WTC11 (cell line): ENCODE measurements around the gene PLEKHF1. TPM values are rescaled to one million over a fixed set of nuclear protein-coding genes. Genes with fewer than 3 reads are reported as not detected.

Source experiments
- ATAC-seq: fragments of 200-7000 bp; cut with Tn5 transposase; 2 replicates; pipeline ENCODE4 v1.10.0; 2021; ENCODE audit warnings: mild to moderate bottlenecking, moderate library complexity
- CTCF ChIA-PET: fragments of 300-600 bp; sonication (Branson Sonifier 250); formaldehyde crosslinking; loops from one replicate; lab custom pipeline; 2021; ENCODE audit warnings: antibody characterized with exemption; lab: Charles Lee
- POLR2A ChIA-PET: fragments of 350-600 bp; sonication (Branson Sonifier 250); formaldehyde crosslinking; loops from one replicate; lab custom pipeline; 2021; ENCODE audit warnings: antibody characterized with exemption; lab: Charles Lee
- DNase-seq: peaks from one replicate; pipeline ENCODE4 v3.0.0; 2021; ENCODE audit warnings: low spot score
- H3K27ac Mint-ChIP-seq: 2 replicates; pipeline ENCODE4 v1.8.0; 2021; ENCODE audit warnings: mixed read lengths
- H3K27me3 Mint-ChIP-seq: 2 replicates; pipeline ENCODE4 v1.8.0; 2021; ENCODE audit warnings: low read depth, mild to moderate bottlenecking, moderate library complexity, mixed read lengths
- H3K36me3 Mint-ChIP-seq: 2 replicates; pipeline ENCODE4 v1.8.0; 2021; ENCODE audit warnings: mixed read lengths
- H3K4me1 Mint-ChIP-seq: 2 replicates; pipeline ENCODE4 v1.8.0; 2022; ENCODE audit warnings: mixed read lengths
- H3K4me3 Mint-ChIP-seq: 2 replicates; pipeline ENCODE4 v1.8.0; 2021; ENCODE audit warnings: mild to moderate bottlenecking, moderate library complexity, mixed read lengths
- H3K9me3 Mint-ChIP-seq: 2 replicates; pipeline ENCODE4 v1.8.0; 2021; ENCODE audit warnings: mixed read lengths
- ARID4B ChIP-seq: sonication (generic); formaldehyde crosslinking; IDR thresholded peaks from 2 replicates; pipeline ENCODE4 v1.8.0; 2023; ENCODE audit warnings: missing genetic modification reagents, mild to moderate bottlenecking, borderline replicate concordance
- CREM ChIP-seq: sonication (generic); formaldehyde crosslinking; IDR thresholded peaks from 2 replicates; pipeline ENCODE4 v1.8.1; 2022; ENCODE audit warnings: mild to moderate bottlenecking, missing genetic modification reagents, moderate library complexity
- FOXP1 ChIP-seq: sonication (generic); formaldehyde crosslinking; IDR thresholded peaks from 2 replicates; pipeline ENCODE4 v1.8.0; 2022; ENCODE audit warnings: missing genetic modification reagents, mild to moderate bottlenecking, moderate library complexity, borderline replicate concordance
- GTF2I ChIP-seq: fragments of 250-450 bp; sonication (Bioruptor Pico); conservative IDR thresholded peaks from 2 replicates; pipeline ENCODE4 v1.4.0; 2021; ENCODE audit warnings: mild to moderate bottlenecking
- JAZF1 ChIP-seq: fragments of 250-450 bp; sonication (Bioruptor Pico); IDR thresholded peaks from 2 replicates; pipeline ENCODE4 v1.9.0; 2021; ENCODE audit warnings: moderate library complexity, mild to moderate bottlenecking, inconsistent platforms
- MXD4 ChIP-seq: fragments of 250-450 bp; sonication (Bioruptor Pico); IDR thresholded peaks from 2 replicates; pipeline ENCODE4 v1.8.0; 2021; ENCODE audit warnings: mild to moderate bottlenecking, moderate library complexity, borderline replicate concordance
- NFE2L1 ChIP-seq: sonication (generic); formaldehyde crosslinking; IDR thresholded peaks from 2 replicates; pipeline ENCODE4 v1.8.1; 2023; ENCODE audit warnings: missing genetic modification reagents
- RELA ChIP-seq: sonication (generic); formaldehyde crosslinking; IDR thresholded peaks from 2 replicates; pipeline ENCODE4 v1.8.1; 2022; ENCODE audit warnings: missing genetic modification reagents, mild to moderate bottlenecking, borderline replicate concordance
- TCF7 ChIP-seq: sonication (generic); formaldehyde crosslinking; IDR thresholded peaks from 2 replicates; pipeline ENCODE4 v1.8.0; 2022; ENCODE audit warnings: mild to moderate bottlenecking, low read depth, missing genetic modification reagents, moderate library complexity
- ZNF423 ChIP-seq: fragments of 250-450 bp; sonication (Bioruptor Pico); IDR thresholded peaks from 2 replicates; pipeline ENCODE4 v2.1.2; 2022; ENCODE audit warnings: mild to moderate bottlenecking, moderate library complexity
- ZNF532 ChIP-seq: fragments of 250-450 bp; sonication (Bioruptor Pico); IDR thresholded peaks from 2 replicates; pipeline ENCODE4 v1.9.0; 2021; ENCODE audit warnings: mild to moderate bottlenecking, borderline replicate concordance
- total RNA-seq: library from RNA; stranded (reverse); gene quantifications from 3 replicates; pipeline ENCODE4 v1.2.3, GENCODE V29; 2021
- TF ChIP-seq, protein P1 (sequence below): fragments of 250-450 bp; sonication (Bioruptor Pico); IDR thresholded peaks from 2 replicates; pipeline ENCODE4 v1.8.0; 2021; ENCODE audit warnings: mild to moderate bottlenecking
- TF ChIP-seq, protein P2 (sequence below): fragments of 200-600 bp; IDR thresholded peaks from 2 replicates; pipeline ENCODE4 v1.8.0; 2022; ENCODE audit warnings: antibody characterized with exemption

Gene PLEKHF1
- total RNA-seq, 1 experiment from 2014 or later = 17.9 TPM

GRCh38 chr19:29680937-29681336 is 15.7 kb downstream of the PLEKHF1 start:
- DNase-seq (no peak), ATAC-seq (no peak)
- ChIA-PET CTCF (interaction anchor here (0.9 to 2.8 kb wide), 7 partner anchors 10 to 164 kb away, joined by 3 to 10 read pairs (median 3); no protein-coding TSS in a partner anchor), POLR2A (interaction anchor here (1.0 to 1.2 kb wide), 2 partner anchors 15 to 70 kb away, joined by 3 to 5 read pairs; no protein-coding TSS in a partner anchor)
- no peak overlapping the region for H3K4me3 Mint-ChIP-seq
- TF ChIP-seq, protein P1, sequence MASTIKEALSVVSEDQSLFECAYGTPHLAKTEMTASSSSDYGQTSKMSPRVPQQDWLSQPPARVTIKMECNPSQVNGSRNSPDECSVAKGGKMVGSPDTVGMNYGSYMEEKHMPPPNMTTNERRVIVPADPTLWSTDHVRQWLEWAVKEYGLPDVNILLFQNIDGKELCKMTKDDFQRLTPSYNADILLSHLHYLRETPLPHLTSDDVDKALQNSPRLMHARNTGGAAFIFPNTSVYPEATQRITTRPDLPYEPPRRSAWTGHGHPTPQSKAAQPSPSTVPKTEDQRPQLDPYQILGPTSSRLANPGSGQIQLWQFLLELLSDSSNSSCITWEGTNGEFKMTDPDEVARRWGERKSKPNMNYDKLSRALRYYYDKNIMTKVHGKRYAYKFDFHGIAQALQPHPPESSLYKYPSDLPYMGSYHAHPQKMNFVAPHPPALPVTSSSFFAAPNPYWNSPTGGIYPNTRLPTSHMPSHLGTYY (CRISPR knock-in tag) = no peak
- TF ChIP-seq MXD4 (no peak), JAZF1 (CRISPR knock-in tag) (no peak)
- H3K27me3 Mint-ChIP-seq = no peaks in the 10 kb centered on the region
- H3K36me3 Mint-ChIP-seq = no peaks in the 10 kb centered on the region
- H3K9me3 Mint-ChIP-seq = no peaks in the 10 kb centered on the region
- no peak overlapping the region for H3K27ac Mint-ChIP-seq
- H3K4me1 Mint-ChIP-seq = peaks cover 5% of the 10 kb centered on the region

GRCh38 chr19:29681422-29682235 is 16.4 kb downstream of the PLEKHF1 start:
- no peak overlapping the region for H3K4me3 Mint-ChIP-seq
- no peaks in the 10 kb centered on the region for H3K9me3 Mint-ChIP-seq
- ATAC-seq = no peak
- DNase-seq = no peak
- POLR2A ChIA-PET = interaction anchor here (1.0 to 1.2 kb wide), 2 partner anchors 15 to 71 kb away, joined by 3 to 5 read pairs; no protein-coding TSS in a partner anchor
- CTCF ChIA-PET = interaction anchor here (0.9 to 2.8 kb wide), 7 partner anchors 10 to 163 kb away, joined by 3 to 10 read pairs (median 3); no protein-coding TSS in a partner anchor
- H3K27me3 Mint-ChIP-seq = no peaks in the 10 kb centered on the region
- no peaks in the 10 kb centered on the region for H3K36me3 Mint-ChIP-seq
- TF ChIP-seq GTF2I (CRISPR knock-in tag) (no peak), ARID4B (CRISPR knock-in tag) (no peak), RELA (CRISPR knock-in tag) (no peak), TCF7 (no peak), FOXP1 (CRISPR knock-in tag) (no peak), CREM (CRISPR knock-in tag) (no peak), NFE2L1 (CRISPR knock-in tag) (no peak), ZNF532 (CRISPR knock-in tag) (no peak), ZNF423 (CRISPR knock-in tag) (no peak)
- TF ChIP-seq, protein P2, sequence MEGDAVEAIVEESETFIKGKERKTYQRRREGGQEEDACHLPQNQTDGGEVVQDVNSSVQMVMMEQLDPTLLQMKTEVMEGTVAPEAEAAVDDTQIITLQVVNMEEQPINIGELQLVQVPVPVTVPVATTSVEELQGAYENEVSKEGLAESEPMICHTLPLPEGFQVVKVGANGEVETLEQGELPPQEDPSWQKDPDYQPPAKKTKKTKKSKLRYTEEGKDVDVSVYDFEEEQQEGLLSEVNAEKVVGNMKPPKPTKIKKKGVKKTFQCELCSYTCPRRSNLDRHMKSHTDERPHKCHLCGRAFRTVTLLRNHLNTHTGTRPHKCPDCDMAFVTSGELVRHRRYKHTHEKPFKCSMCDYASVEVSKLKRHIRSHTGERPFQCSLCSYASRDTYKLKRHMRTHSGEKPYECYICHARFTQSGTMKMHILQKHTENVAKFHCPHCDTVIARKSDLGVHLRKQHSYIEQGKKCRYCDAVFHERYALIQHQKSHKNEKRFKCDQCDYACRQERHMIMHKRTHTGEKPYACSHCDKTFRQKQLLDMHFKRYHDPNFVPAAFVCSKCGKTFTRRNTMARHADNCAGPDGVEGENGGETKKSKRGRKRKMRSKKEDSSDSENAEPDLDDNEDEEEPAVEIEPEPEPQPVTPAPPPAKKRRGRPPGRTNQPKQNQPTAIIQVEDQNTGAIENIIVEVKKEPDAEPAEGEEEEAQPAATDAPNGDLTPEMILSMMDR = no peak
- TF ChIP-seq, all 79 proteins: peak for 0
- H3K27ac Mint-ChIP-seq = no peak overlapping the region
- peaks cover 5% of the 10 kb centered on the region for H3K4me1 Mint-ChIP-seq
